Measurements from ENCODE around the gene UNC5C.

Gene UNC5C

DNA sequence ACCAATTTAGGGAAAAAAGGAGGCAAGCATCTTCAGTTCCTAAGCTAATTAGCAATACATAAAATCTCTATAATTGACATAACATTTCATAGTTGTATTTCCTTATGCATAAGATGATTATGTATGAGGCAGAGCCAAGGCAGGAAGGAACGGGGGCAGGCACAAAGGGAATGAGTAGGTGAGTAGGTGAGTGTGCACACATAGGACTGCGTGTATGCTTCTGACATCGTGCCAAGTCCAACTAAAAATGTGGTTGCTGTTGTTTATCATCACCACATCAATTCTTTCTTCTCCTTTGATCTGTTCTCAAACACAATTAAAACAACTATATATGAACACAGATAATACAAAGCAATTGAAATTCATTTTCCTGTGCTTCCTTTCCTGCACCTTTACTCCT is 131.2 kb downstream of the UNC5C start:
- H3K4me3 ChIP-seq (ENCODE audit: low read depth, low read length): no peak overlapping the region
- TF ChIP-seq, protein P1, sequence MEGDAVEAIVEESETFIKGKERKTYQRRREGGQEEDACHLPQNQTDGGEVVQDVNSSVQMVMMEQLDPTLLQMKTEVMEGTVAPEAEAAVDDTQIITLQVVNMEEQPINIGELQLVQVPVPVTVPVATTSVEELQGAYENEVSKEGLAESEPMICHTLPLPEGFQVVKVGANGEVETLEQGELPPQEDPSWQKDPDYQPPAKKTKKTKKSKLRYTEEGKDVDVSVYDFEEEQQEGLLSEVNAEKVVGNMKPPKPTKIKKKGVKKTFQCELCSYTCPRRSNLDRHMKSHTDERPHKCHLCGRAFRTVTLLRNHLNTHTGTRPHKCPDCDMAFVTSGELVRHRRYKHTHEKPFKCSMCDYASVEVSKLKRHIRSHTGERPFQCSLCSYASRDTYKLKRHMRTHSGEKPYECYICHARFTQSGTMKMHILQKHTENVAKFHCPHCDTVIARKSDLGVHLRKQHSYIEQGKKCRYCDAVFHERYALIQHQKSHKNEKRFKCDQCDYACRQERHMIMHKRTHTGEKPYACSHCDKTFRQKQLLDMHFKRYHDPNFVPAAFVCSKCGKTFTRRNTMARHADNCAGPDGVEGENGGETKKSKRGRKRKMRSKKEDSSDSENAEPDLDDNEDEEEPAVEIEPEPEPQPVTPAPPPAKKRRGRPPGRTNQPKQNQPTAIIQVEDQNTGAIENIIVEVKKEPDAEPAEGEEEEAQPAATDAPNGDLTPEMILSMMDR (IDR thresholded peaks at IDR 0.05; ENCODE audit: insufficient read depth, low read depth, low read length, missing control alignments): no peak
- DNase-seq (ENCODE audit: low read depth): no peak

DNA sequence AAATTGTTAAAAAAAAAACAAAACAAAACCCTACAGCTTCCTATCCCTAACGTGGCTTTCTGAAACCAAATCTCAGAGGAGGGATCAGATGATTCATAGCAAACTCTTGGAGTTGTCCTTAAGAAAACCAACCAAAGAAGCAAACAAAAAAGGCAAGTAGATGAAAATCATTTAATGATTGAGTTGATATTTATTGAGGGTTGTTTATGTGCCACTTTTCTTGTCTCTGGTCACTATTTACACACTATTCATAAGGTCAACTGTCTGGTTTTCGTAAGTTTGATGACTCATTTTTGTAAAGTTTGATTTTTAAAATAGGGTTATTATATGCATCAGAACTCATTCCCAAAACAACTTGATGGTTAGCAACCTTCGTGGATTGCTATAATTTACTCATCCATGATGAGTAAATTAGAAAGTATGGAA is 133.4 kb downstream of the UNC5C start:
- no peak overlapping the region for H3K4me3 ChIP-seq (ENCODE audit: low read depth, low read length)
- DNase-seq (ENCODE audit: low read depth): no peak
- TF ChIP-seq, protein P1 (IDR thresholded peaks at IDR 0.05; ENCODE audit: insufficient read depth, low read depth, low read length, missing control alignments): no peak

DNA sequence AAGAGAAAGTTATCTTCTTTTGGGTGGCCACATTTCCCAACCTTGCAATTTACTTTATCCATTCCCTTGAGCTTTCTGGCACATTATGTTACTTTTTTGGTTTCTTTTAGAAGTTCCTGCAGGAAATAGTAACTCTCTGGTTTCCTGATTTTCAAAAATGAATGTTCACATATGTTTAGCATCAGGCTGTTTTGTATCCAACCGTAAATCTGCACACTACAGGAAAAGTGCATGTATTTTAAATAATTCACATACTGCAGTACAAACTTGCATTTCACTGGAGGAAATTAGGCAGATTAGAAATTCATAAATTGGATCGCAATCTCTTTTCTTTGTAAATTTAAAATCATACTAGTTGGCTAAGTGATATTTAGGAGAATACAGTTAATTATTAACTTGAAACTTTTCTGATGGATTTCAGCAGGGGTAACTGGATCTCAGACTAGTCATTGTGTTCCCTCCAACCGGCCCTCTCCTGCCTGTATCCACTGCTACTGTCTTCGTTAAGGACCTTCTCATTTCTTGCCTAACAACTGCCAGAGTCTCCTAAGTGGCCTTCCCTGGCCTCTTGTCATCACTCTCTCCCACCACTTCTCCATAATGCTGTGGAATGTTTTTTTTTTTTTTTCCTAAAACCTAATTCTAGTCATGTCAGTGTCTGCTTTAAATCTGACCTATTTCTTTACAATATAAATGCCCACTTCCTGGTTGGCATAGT is 137.2 kb downstream of the UNC5C start:
- TF ChIP-seq, protein P1 (IDR thresholded peaks at IDR 0.05; ENCODE audit: insufficient read depth, low read depth, low read length, missing control alignments): no peak
- no peak overlapping the region for H3K4me3 ChIP-seq (ENCODE audit: low read depth, low read length)
- DNase-seq (ENCODE audit: low read depth): no peak

DNA sequence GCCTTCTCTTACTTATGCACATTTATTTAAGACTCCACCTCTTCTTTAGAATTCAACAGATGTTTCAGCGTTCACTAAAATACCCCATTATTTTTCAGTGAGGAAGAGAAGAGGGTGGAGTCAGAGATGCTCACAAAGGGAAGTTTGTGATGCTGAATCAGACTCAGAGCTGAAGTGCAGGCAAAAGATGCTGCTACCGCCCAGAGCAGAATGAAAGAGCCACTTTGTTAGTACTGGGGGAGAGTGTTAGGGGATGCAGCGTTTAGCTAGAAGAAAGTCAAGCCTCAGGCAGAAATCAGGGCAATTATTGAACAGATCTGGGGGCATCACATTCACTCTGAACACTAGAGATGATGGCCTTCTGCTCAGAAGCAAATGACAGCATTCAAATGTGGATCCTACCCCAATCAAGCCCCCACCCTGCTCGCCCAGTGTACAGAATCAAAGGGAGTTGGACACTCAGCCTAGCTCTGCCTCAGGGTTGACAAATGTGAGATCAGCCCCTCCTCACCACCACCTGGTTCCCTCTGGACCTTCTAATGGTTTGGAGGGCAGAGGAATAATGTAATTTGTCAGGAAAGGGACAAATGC is 138.3 kb downstream of the UNC5C start:
- no peak for DNase-seq (ENCODE audit: low read depth)
- H3K4me3 ChIP-seq (ENCODE audit: low read depth, low read length): no peak overlapping the region
- TF ChIP-seq, protein P1 (IDR thresholded peaks at IDR 0.05; ENCODE audit: insufficient read depth, low read depth, low read length, missing control alignments): no peak

DNA sequence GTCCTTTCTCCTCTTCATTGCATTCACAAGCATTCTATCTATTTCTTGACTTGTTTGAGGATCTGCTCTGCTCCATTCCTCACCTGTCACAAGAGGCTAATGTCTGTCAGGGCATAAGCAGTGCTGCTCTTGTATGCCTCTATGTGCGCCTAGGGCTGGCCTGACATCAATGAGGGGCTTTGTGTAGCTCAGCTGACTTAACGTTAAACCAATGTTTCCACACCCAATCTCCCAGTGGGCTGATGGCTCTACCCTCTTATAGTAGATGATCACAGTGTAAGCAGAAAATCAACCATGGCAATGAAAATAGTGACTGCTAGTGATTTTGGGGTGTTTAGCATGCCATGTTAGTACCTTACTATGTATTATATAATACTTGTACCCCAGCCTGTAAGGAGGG is 139.0 kb downstream of the UNC5C start:
- TF ChIP-seq, protein P1 (IDR thresholded peaks at IDR 0.05; ENCODE audit: insufficient read depth, low read depth, low read length, missing control alignments): no peak
- no peak for DNase-seq (ENCODE audit: low read depth)
- H3K4me3 ChIP-seq (ENCODE audit: low read depth, low read length): no peak overlapping the region

DNA sequence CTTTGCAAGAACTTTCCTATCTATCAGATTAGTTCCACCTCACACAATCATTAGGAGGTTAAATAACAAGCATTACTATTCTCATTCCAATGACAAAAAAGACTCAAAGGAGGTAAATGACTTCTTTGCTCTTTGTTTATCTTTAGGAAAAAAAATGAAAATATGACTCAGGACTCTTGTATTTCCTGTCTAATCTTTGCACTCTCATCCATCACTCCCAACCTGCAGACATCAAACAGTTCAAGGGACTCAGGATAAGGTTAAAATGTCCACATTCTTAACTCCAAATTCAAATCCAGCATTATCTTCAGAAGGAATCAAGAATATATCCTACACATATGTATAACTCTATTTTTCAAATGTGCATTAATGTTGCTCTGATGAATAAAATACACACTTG is 139.6 kb downstream of the UNC5C start:
- TF ChIP-seq, protein P1 (IDR thresholded peaks at IDR 0.05; ENCODE audit: insufficient read depth, low read depth, low read length, missing control alignments): no peak
- no peak overlapping the region for H3K4me3 ChIP-seq (ENCODE audit: low read depth, low read length)
- DNase-seq (ENCODE audit: low read depth): no peak

Measured in GM12865 (cell line).